HG03175 (cell line): ENCODE results near the gene PODXL.

Source experiments
- ATAC-seq: cut with Tn5 transposase; IDR thresholded peaks from one replicate; pipeline ENCODE4 v1.9.1; 2021; ENCODE audit warnings: mild to moderate bottlenecking, moderate library complexity; ENCODE audit not compliant: unreplicated experiment

Gene PODXL

GRCh38 chr7:131455546-131455945, 100.9 kb downstream of the PODXL start:
- peak; percentile 46 for ATAC-seq

- peak; percentile 30 for ATAC-seq
Observed at GRCh38 chr7:131455001-131455400, 101.4 kb downstream of the PODXL start.

- ATAC-seq = no peak
Observed at GRCh38 chr7:131454498-131454897, 101.9 kb downstream of the PODXL start.
